Osteocyte (in vitro differentiated cells): ENCODE measurements around the gene ZNF273. TPM values are rescaled to one million over a fixed set of nuclear protein-coding genes. Genes with fewer than 3 reads are reported as not detected.
"Not testable (repeated sequence)": the region's sequence is repeated elsewhere in the genome, so short reads cannot be mapped to it uniquely, and the experiment has no call there.

Experiments
- DNase-seq: peaks from one replicate; pipeline ENCODE4 v3.0.0; 2021; ENCODE audit warnings: mixed read lengths; ENCODE audit not compliant: unreplicated experiment; ENCODE audit errors: extremely low spot score
- H3K27ac Mint-ChIP-seq: one replicate; pipeline ENCODE4 v1.8.0; 2021; ENCODE audit warnings: mild to moderate bottlenecking, mixed read lengths; ENCODE audit not compliant: unreplicated experiment
- H3K27me3 Mint-ChIP-seq: one replicate; pipeline ENCODE4 v1.8.0; 2021; ENCODE audit warnings: mixed read lengths; ENCODE audit not compliant: unreplicated experiment
- H3K36me3 Mint-ChIP-seq: one replicate; pipeline ENCODE4 v1.8.0; 2021; ENCODE audit warnings: mixed read lengths; ENCODE audit not compliant: unreplicated experiment
- H3K4me1 Mint-ChIP-seq: one replicate; pipeline ENCODE4 v1.8.0; 2021; ENCODE audit warnings: mixed read lengths; ENCODE audit not compliant: unreplicated experiment
- H3K4me3 Mint-ChIP-seq: one replicate; pipeline ENCODE4 v1.8.0; 2021; ENCODE audit warnings: mild to moderate bottlenecking, moderate library complexity, mixed read lengths; ENCODE audit not compliant: unreplicated experiment
- H3K9me3 Mint-ChIP-seq: one replicate; pipeline ENCODE4 v1.8.0; 2021; ENCODE audit warnings: mixed read lengths; ENCODE audit not compliant: unreplicated experiment
- total RNA-seq: library from RNA; stranded (reverse); gene quantifications from 2 replicates; pipeline ENCODE4 v1.2.1, GENCODE V29; 2021
- TF ChIP-seq, protein P1 (sequence below): fragments of 200-600 bp; sonication (generic); IDR thresholded peaks from 2 replicates; pipeline ENCODE4 v1.5.0; 2021; ENCODE audit warnings: antibody characterized with exemption, mild to moderate bottlenecking, moderate library complexity

ZNF273 gene
- total RNA-seq, 1 donor from 2014 or later, result 1.8 TPM

DNA sequence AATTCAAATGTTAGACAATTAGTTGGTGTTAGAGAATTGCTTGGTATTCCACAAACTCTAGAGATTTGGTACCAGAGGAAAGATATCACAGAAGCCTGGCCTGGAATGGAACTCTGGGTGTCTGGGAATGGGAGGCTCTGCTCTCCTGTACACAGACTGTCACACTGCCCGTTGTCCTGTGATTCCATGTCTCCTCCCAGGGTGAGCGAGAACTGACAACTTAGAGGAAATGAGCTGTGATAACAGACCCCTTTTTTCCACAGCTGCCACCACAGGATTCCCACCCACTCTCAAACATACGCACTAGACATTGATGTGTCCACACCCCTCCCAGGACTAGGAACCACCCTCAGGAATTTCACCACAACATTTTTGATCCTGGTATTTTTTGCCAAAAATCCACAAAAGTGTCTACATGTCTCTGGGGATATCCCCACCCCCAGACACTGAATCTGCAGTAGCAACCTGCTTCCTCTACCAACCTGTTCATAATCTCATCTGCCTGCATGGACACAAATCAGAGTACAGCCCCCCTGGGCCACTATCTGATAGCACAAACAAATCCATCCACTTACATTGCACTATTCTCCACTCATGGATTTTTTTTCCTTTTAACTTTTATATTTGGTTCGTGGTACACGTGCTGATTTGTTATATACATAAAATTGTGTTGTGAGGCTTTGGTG lies 4.7 kb downstream of the ZNF273 start:
- Mint-ChIP-seq H3K27ac (peak overlapping the region; percentile 52), H3K9me3 (peaks cover 10% of the 10 kb centered on the region), H3K4me1 (peaks cover 45% of the 10 kb centered on the region), H3K27me3 (no peaks in the 10 kb centered on the region), H3K36me3 (peaks cover 2% of the 10 kb centered on the region), H3K4me3 (no peak overlapping the region)
- TF ChIP-seq, protein P1, sequence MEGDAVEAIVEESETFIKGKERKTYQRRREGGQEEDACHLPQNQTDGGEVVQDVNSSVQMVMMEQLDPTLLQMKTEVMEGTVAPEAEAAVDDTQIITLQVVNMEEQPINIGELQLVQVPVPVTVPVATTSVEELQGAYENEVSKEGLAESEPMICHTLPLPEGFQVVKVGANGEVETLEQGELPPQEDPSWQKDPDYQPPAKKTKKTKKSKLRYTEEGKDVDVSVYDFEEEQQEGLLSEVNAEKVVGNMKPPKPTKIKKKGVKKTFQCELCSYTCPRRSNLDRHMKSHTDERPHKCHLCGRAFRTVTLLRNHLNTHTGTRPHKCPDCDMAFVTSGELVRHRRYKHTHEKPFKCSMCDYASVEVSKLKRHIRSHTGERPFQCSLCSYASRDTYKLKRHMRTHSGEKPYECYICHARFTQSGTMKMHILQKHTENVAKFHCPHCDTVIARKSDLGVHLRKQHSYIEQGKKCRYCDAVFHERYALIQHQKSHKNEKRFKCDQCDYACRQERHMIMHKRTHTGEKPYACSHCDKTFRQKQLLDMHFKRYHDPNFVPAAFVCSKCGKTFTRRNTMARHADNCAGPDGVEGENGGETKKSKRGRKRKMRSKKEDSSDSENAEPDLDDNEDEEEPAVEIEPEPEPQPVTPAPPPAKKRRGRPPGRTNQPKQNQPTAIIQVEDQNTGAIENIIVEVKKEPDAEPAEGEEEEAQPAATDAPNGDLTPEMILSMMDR, result no peak
- DNase-seq, result no peak

DNA sequence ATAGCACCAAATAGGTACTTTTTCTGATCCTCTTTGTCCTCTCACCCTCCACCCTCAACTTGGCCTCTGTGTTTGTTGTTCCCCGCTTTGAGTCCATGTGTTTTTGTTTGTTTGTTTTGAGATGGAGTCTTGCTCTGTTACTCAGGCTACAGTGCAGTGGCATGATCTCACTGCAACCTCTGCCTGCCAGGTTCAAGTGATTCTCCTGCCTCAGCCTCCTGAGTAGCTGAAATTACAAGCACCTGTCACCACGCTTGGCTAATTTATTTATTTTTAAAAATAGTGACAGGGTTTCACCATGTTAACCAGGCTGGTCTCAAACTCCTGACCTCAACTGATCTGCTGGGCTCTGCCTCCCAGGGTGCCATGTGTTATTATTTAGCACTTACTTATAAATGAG lies 5.3 kb downstream of the ZNF273 start:
- Mint-ChIP-seq H3K9me3 (peaks cover 13% of the 10 kb centered on the region), H3K27me3 (no peaks in the 10 kb centered on the region), H3K4me3 (no peak overlapping the region), H3K27ac (peak overlapping the region; percentile 16), H3K4me1 (peaks cover 42% of the 10 kb centered on the region), H3K36me3 (peaks cover 5% of the 10 kb centered on the region)
- TF ChIP-seq, protein P1, result no peak
- DNase-seq, result no peak

DNA sequence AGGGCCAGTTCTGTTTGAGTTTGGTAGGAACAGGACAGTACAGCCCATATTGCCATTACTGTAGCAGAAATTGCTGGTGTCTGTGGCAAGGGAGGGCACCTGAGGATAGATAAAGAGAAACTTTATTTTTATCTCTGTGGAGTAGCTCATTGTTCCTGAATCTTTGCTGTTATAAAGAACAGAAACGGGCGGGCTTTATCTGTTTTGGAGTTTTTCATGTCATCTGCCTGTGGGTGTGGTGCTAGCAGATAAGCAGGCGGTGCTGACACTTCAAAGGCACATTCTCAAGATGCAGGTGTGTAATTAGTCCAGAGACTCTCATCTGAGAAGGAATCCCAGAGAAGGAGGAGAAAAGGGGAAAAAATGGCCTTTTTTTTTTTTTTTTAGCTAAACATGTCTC lies 11.5 kb downstream of the ZNF273 start:
- no peak overlapping the region for H3K27ac Mint-ChIP-seq
- peaks cover 25% of the 10 kb centered on the region for H3K9me3 Mint-ChIP-seq
- TF ChIP-seq, protein P1, result no peak
- H3K4me1 Mint-ChIP-seq, result no peaks in the 10 kb centered on the region
- no peaks in the 10 kb centered on the region for H3K27me3 Mint-ChIP-seq
- no peak overlapping the region for H3K4me3 Mint-ChIP-seq
- H3K36me3 Mint-ChIP-seq, result peaks cover 35% of the 10 kb centered on the region
- DNase-seq, result no peak

DNA sequence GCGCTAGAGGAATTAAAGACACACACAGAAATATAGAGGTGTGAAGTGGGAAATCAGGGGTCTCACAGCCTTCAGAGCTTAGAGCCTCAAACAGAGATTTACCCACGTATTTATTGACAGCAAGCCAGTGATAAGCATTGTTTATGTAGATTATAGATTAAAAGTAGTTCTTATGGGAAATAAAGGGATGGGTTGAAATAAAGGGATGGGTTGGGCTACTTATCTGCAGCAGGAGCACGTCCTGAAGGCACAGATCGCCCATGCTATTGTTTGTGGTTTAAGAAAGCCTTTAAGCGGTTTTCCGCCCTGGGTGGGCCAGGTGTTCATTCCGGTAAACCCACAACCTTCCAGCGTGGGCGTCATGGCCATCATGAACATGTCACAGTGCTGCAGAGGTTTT lies 12.2 kb downstream of the ZNF273 start:
- peaks cover 20% of the 10 kb centered on the region for H3K9me3 Mint-ChIP-seq
- not testable (repeated sequence) for H3K4me1 Mint-ChIP-seq, H3K27ac Mint-ChIP-seq, H3K4me3 Mint-ChIP-seq, H3K27me3 Mint-ChIP-seq, DNase-seq
- peaks cover 39% of the 10 kb centered on the region for H3K36me3 Mint-ChIP-seq

DNA sequence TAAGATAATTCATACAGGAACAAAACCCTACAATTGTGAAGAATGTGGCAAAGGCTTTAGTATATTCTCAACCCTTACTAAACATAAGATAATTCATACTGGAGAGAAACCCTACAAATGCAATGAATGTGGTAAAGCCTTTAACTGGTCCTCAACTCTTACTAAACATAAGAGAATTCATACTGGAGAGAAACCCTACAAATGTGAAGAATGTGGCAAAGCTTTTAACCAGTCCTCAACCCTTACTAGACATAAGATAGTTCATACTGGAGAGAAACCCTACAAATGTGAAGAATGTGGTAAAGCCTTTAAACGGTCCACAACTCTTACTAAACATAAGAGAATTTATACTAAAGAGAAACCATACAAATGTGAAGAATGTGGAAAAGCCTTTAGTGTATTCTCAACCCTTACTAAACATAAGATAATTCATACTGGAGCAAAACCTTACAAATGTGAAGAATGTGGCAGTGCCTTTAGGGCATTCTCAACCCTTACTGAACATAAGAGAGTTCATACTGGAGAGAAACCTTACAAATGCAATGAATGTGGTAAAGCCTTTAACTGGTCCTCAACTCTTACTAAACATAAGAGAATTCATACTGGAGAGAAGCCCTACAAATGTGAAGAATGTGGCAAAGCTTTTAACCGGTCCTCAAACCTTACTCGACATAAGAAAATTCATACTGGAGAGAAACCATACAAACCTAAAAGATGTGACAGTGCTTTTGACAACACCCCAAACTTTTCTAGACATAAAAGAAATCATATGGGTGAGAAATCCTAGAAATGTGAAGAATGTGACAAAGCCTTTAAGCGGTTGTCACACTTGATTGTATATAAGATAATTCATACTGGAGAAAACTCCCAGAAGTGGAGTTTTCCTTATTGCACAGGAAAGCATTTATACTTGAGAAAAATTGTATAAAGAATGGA lies 25.4 kb downstream of the ZNF273 start:
- H3K4me3 Mint-ChIP-seq, H3K4me1 Mint-ChIP-seq, H3K27ac Mint-ChIP-seq, H3K27me3 Mint-ChIP-seq, DNase-seq: not testable (repeated sequence)
- H3K36me3 Mint-ChIP-seq, result peaks cover 49% of the 10 kb centered on the region
- peaks cover 46% of the 10 kb centered on the region for H3K9me3 Mint-ChIP-seq

DNA sequence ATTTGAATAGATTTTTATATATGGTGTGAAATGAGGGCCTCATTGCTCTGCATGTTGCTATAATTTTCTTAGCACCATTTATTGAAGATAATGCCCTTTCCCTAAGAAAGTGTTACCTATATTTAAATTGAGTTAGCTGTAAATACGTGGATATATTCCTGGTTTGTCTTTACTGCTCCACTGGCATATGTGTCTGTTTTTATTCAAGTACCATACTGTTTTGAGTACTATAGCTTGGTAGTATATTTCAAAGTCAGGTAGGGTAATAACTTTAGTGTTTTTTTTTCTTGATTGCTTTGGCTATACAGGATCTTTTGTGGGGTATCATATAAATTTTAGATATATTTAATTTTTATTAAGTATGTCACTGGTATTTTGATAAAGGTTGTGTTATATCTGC lies 31.4 kb downstream of the ZNF273 start:
- Mint-ChIP-seq H3K36me3 (peaks cover 4% of the 10 kb centered on the region), H3K9me3 (peaks cover 21% of the 10 kb centered on the region), H3K27ac (no peak overlapping the region), H3K4me3 (no peak overlapping the region), H3K27me3 (no peaks in the 10 kb centered on the region), H3K4me1 (no peaks in the 10 kb centered on the region)
- DNase-seq, result no peak
- TF ChIP-seq, protein P1, result no peak
